HG03066 (cell line): ENCODE data around the gene C16orf86.

Source experiments
- ATAC-seq: cut with Tn5 transposase; IDR thresholded peaks from one replicate; pipeline ENCODE4 v1.9.1; 2021; ENCODE audit warnings: low read depth; ENCODE audit not compliant: unreplicated experiment

C16orf86 gene

GRCh38 chr16:67665598-67665997 is 1.0 kb upstream of the C16orf86 start:
- no peak for ATAC-seq

GRCh38 chr16:67666032-67666551 is 522 bp upstream of the C16orf86 start:
- ATAC-seq, result no peak

DNA sequence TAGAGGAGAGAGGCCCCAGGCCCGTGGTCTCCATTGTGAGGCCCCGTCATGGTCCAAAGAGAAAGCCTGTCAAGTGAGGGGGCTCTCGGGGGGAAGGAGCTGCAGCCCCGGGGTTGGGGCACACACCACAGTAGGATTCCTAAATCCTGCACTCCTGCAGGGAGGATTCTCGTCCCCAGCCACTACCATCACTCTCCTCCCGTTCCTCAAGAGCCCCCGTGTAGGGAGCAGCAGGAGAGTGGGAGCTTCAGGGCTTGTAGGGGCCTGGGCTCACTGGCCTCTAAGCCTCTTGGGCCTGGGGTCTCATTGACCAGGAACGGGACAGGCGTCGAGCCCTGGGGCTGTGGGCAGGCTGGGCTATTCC is 821 bp downstream of the C16orf86 start:
- ATAC-seq, result no peak

GRCh38 chr16:67667817-67668494 is 1.3 kb downstream of the C16orf86 start:
- ATAC-seq, result peak; percentile 77

DNA sequence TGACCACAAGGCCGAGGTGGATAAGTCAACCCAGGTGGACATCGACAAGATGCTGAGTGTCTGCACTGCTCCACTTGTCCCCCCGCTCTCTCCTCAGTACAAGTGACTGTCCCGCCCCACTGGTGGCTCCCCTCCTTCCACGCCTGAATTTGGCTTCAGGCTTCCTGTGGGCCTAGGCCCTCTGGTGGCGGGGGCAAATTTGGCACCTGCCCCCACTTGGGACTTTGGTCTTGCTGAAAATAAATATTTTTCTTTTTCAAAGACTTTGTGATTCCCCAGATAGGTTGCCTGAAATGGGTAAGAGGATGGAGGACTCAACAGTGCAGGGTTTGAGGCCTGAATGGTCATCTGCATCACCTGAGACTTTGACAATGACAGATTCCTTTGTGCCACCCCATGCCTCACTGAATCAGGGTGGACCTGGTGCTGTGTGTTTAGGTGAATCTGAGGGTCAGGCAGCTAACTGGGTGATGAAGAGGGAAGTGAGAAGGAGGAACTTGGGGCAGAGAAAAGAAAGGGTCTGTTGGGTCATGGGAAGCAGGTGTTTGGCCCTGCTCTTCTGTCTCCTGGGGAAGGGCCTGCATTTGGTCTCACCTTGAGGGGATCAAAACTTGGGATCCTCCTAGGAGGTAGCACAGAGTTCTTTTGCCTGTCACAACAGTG is 2.0 kb downstream of the C16orf86 start:
- ATAC-seq, result no peak

DNA sequence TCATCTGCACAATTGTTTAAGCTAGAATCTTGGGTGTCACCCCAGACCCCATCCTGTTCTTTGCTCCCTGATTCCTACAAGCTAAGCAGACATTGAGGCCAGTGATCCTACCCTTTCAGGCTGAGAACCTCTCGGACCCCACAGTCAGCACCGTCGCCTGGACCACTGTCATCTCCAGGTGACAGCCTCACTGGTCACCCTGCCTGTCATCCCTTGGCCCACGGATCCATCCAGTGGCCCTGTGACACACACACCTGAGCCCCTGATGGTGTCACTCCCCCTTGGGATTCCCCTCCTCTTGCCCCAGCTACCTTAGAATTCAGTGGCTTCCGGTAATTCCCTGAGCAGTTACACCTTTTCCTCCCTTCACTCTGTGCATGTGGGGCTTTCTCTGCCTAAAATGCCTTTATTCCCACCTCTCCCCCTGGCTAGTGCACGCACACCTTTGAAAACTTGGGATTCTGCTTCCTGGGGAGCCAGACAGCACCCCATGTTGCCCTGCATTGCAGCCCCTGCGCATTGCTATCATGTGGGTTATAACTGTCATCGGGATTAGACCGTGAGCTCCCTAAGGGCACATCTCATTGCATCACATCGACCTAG is 3.0 kb downstream of the C16orf86 start:
- no peak for ATAC-seq

DNA sequence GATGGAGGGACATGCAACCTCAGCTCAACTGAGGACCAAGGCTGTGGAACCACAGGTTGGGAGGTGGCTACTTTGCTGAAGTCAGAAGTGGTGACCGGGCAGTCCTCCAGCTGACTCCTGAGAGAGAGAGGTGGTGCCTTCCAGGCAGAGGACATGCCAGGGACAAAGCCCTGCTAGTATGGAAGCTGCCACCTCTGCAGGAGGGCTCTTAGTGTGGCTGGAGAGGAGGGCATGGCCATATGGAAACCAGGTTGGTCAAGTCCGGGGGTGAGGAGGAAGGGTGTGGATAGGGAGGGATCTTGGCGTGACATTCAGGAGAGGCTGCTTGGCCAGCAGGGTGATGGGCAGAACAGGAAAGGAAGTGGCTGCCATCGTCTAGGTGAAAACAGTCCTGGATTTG is 5.7 kb downstream of the C16orf86 start:
- ATAC-seq, result no peak

GRCh38 chr16:67672739-67673662 is 6.4 kb downstream of the C16orf86 start:
- ATAC-seq, result no peak

DNA sequence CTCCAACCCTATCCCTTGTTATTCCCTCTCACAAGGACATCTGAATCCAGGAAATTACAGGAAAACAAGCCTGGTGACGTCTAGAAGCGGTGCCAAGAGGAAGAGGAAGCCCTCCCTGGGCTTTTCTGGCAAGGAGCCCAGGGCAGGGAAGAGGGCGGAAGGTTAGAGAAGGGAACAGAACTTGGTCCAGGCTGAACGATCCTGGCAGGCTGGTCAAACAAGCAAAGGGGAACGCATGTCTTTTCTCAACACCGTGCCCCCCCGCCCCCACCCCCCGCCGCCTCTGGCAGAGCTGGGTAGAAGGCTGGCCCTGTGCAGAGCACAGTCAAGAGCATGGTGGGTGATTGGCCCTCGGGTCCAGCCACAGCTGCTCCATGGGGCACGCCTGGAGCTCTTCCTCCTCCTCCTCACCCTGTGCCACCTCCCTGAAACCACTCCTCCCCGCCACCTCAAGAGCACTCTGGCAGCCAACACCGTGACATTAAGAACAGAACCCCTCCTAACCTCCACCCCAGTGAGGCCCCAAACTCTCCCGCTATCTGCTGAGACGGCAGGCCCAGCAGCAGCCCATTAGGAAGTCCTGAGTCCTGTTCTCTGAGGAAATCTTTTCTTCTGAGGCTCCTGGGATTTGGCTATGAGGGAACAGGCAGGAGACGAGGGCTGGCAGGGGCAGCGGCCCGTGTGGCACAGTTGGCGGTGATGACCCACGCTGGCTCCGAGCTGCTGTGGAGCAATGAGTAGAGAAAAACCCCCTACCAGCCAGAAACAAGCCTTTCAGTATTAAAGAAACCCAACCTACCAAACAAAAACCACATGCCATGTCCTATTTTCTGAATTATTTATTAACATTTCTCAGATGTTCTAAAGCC is 7.3 kb downstream of the C16orf86 start:
- no peak for ATAC-seq

DNA sequence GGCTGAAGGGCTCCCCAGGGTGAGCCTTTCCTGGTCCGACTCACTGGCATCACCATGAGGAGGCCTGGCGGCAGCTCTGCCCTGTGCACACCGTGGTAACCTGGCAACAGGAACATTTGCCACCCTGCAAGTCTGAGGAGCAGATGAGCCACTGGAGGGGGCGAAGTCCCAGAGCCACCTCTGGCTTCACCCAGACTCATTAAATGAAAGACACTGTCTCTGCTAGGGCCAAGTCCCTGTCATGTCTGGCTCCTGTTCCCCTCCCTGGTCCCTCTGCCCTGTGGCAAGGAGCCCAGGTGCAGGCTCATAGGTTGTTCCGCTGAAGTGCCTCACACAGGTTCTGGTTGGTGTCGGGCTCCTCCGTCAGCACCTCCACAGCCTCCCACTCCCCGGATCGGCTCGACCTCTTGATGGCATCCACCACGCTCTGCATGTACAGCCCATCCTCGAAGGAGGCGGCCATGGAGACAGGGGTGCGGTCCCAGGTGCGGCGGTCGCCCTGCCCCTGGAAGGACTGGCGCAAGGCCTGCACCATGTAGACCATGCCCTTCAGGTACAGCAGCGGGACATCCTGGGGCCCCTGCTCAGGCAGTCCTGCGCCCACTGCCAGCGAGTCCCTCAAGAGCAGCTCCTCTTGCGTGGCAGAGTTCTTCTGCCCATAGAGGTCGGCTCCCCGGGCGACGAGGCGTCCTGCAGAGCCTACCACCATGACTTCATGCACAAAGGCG is 8.4 kb downstream of the C16orf86 start:
- ATAC-seq, result no peak

DNA sequence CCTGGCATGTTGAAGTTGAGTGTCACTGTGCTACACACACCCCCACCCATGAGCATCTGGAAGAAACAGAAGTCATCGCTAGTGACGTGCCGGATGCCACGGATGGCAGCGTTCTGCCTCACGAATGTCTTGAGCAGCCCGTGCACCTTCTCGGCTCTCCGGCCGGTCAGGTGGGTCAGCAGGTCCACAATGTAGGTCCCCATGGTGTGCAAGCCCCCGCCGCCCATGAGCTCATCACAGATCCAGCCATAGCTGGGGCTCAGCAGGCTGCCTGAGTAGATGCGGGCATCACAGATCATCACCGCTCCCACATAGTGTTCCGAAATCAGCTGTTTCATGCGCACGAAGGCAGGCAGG is 8.9 kb downstream of the C16orf86 start:
- no peak for ATAC-seq

DNA sequence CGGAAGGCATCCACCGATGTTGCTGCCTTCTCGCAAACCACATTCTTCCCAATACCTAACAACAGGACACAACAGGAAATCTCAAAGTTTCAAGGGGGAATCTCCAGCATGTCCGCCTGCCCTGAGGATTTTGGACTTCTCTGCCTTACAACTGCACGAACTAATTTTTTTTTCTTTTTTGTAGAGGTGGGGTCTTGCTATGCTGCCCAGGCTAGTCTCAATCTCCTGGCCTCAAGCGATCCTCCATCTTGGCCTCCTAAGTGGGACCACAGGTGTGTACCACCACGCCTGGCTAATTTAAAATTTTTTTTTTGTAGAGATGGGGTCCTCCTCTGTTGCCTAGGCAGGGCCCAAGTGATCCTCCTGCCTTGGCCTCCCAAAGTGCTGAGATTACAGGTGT is 9.4 kb downstream of the C16orf86 start:
- ATAC-seq, result no peak

DNA sequence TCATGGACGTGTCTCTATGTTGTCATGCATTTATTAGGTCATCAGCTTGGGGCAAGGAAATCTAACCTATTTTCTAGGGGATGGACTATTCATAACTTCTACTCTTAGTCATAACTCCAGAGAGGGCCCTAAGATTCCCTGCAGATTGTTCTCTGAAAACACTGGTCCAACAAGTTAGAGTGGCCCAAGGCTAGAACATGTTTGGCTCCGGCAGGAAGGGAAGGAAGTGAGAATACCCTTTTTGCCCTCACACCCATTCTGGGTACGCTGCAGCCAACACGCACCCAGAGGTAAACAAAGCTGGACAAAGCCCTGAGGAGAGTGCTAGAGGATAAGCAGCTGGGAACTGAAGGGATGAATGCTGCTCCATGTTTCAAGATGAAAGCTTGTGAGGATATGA is 9.9 kb downstream of the C16orf86 start:
- ATAC-seq, result no peak

- ATAC-seq, result no peak
Observed at GRCh38 chr16:67676939-67677338, 10.3 kb downstream of the C16orf86 start.

DNA sequence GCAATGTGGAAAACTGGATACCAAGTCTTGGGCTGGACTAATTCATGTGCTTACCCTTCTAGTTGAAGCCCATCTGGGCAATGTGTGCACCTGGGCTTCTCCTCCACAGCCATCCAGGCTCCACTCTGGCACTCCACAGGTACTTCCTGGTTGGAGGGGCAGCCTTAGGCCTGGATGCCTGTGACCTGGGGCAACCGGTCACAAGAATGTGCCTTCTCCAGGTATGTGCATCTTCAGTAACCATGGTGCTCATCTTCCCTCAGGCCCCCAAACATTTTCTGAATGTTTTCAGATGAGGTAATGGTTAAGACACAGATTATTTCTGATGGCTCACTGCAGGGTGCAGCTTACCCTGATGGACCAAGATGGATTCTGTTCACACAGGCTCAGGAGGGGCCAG is 11.1 kb downstream of the C16orf86 start:
- ATAC-seq, result no peak

GRCh38 chr16:67678354-67679023 is 11.9 kb downstream of the C16orf86 start:
- ATAC-seq, result no peak

- ATAC-seq, result no peak
Observed at GRCh38 chr16:67679935-67680897, 13.6 kb downstream of the C16orf86 start.

- ATAC-seq, result no peak
Observed at GRCh38 chr16:67683767-67684166, 17.2 kb downstream of the C16orf86 start.
